Anterior cingulate cortex (tissue), 58 donors: ENCODE results near the gene COA1.
"Not testable (repeated sequence)": the region's sequence is repeated elsewhere in the genome, so short reads cannot be mapped to it uniquely, and the experiment has no call there.

Experiments used
- DNase-seq, 58 donors: peaks; one replicate each; lab custom pipeline; 2025; lab: John Stamatoyannopoulos, UW

The COA1 gene

DNA sequence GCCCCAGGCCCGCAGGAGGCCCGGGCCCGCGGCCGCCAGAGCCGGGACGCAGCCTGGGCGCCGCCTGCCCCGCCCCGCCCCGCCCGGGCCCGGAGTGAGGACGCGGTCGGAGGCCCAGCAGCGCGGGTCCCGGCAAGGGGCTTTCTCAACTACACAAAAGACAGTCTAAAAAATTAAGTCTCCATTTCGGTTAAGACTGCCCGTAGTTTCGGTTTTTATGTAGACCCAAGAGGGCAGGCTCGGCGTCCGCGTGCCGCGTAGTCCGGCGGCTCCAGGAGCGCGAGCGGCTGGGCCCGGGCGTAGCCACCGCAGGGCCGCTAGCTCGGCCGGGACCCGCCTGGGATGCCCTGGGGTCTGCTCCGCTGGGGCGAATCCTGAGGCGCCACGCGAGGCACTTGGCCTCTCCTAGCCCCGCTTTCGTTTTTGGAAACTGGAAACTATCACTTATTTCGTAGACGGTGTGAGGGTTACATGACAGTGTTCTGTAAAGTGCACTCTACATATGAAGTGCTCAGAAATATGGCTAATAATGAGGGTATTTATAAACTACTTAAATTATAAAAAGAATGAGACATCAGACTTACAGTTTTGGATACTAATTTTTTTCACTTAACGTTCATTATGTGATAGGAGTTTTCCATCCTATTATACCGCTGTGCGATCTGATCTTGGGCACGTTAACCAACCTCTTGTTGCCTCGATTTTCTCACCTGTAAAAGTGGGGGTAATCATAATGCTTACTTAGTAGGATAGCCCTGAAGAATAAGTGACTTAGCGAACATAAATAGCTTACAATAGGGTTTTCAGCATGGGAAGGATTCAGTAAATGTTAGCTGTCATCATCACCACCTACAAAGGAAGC is 29.7 kb upstream of the COA1 start:
- peak in 28 of 58 donors; percentile 4 to 67 (median 34) for DNase-seq

DNA sequence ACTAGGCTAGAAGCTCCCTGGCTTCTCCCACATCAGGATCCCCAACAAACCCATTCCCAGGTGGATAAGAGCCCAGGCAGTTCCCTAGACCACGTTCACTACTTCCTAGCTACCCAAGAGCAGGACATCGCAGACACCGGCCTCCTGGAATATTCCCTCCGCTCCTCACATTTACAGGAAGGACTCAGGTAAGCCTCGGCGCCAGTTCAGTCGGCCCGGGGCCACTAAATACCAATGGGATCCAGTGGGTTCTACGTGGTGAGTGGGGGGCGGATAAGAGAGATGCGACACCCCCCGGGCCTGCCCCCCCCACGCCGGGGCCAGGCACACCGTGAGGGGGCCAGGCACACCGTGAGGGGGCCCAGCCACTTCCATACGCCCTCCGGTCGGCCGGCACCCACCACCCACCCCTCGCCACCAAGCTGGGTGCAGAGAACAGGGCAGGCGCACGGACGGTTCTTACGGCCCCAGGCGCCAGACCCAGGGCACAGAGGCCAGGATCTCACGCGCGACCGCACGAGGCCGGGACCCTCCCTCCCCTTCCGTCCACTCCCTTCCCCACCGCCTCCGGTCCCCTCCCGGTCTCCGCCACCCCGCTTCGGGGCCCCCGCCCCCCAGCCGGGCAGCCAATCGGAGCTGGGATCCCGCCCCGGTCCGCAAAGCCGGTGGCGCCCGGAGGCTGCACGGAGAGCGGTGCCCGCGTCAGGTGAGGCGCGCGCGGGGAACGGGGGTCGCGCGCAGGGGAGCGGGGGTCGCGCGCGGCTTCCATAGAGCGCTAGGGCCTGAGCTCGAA is 28.9 kb upstream of the COA1 start, which contains the start of gene BLVRA:
Gene BLVRA, plus strand, starts transcription at position 652 of the 793 bp plus-strand sequence. CDS start 12,479 bp downstream, outside the sequence.
- peak in 45 of 58 donors; percentile 7 to 67 (median 35) for DNase-seq

DNA sequence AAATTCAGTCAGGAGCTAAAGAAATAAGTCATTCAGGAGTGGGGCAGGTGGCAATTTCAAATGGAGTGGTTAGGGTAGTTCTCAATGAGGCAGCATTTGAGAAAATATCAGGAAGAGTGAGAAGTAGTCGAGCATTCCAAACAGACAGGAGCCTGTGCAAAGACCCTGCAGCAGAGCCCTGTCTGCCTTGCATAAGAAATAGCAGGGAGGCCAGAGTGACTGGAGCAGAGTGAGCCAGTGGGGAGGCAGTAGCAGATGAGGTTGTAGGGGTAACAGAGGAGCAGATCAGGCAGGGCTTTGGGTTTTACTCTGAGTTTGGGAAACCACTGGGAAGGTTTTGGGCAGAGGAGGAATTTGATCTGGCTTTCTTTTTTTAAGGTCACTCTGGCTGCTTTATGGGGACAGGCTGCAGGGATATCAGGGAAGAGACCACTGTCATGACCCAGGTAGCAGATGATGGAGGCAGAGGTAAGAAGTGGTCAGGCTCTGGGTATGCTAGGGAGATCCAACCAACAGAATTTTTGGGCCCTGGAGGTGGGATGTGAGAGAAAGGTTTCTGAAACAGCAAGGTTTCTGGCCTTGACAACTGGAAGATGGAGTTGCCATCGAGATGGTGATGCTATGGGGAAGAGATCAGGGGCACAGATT is 27.9 kb upstream of the COA1 start:
- no peak for DNase-seq

DNA sequence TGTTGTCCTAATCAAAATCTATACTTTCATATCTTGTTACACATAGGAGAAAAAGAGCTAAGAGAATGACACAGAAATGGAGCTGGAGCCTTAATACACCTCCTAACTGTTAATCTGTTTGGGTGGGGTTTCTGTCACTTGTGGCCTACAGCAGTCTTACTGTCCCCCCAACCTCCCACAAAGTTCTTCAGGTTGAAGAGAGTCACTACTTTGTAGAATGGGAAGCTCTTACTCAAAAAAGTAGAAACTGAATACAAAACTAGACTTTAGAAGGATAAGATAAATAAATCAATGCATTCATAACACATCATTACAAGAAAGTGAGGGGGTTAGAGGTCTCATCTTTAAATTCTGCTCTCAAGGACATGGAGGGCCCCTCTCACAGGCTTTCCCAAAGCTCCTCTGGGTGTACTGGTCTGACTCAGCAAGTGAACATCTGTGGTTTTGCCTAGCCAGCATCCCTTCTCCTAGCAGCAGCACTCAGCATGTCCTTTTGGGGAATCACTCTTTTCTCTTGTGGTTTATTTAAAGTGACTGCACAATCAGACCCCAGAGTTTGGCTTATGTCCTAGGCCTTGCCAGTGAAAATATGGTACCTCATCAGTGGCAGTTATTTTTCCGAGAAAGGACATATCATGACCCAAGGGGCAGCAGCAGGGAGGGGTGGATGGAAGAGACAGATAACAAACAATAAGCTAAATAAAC is 27.2 kb upstream of the COA1 start:
- peak in 16 of 58 donors; percentile 1 to 22 (median 4) for DNase-seq

DNA sequence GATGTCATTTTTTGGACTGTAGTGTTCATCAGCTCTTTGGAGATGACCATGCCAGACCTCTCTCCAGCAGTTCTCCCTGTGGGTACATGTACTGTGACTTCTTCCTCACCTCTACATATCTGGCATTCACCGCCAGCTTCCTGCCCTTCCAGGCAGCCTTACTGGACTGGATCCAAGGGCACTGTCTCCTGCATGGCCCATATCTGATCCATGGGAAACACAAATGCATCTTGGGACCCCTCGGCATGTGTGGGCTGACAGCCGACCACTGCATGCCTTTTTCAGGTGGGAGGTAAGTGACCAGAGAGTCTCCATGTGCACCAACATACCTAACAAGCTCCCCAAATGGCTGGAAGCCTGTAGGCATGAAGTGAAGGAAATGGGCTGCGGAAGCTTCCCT is 25.3 kb upstream of the COA1 start:
- DNase-seq, result no peak

DNA sequence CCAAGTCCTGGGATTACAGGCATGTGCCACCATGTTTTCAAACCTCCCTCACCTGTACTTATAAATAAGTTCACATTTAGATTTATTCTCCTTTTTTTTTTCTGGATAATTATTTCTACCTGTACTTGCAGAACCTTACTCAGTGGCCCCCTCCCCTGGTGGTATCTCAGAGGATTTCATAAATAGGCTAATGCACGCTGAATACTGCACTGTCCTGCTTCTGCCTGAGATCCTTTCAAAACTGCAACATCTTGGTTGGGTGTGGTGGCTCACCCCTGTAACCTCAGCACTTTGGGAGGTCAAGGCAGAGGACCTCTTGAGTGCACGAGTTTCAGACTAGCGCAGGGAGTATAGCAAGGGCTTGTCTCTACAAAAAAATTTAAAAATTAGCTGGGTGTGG is 24.5 kb upstream of the COA1 start:
- DNase-seq, result no peak

DNA sequence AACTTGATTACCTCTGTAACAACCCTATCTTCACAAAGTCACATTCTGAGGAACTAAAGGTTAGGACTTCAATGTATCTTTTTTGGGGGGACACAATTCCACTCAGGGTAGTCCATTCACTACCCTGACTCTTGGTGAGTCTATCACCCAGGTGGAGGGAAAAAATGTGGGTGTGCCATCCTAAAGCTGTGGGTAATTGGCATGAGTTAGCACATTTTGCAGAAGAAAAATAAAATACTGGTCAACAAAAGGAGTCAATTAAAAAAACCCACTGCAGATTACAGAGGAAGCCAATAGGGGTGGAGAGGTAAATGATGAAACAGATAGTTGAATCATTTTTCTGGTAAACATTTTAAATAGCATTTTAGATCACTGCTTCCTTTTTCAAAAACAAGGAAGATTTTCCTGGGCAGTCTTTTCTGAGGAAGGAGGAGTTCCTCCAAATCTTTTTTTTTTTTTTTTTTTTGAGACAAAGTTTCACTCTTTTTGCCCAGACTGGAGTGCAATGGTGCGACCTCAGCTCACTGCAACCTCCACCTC is 24.0 kb upstream of the COA1 start:
- no peak for DNase-seq

DNA sequence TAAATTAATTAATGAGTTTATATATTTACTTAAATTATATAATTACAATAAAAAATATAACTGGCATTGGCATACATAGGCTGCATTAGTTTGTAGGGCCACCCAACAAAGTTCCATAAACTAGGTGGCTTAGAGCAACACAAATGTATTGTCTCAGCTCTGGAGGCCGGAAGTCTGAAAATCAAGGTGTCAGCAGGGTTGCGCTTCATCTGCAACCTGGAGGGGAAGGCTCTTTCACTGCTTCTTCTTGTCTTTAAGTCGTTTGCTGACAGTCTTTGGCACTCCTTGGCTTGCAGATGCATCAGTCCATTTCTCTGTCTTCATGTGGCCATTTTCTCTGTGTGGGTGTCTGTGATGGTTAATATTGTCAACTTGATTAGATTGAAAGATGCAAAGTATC is 23.1 kb upstream of the COA1 start:
- DNase-seq, result no peak

DNA sequence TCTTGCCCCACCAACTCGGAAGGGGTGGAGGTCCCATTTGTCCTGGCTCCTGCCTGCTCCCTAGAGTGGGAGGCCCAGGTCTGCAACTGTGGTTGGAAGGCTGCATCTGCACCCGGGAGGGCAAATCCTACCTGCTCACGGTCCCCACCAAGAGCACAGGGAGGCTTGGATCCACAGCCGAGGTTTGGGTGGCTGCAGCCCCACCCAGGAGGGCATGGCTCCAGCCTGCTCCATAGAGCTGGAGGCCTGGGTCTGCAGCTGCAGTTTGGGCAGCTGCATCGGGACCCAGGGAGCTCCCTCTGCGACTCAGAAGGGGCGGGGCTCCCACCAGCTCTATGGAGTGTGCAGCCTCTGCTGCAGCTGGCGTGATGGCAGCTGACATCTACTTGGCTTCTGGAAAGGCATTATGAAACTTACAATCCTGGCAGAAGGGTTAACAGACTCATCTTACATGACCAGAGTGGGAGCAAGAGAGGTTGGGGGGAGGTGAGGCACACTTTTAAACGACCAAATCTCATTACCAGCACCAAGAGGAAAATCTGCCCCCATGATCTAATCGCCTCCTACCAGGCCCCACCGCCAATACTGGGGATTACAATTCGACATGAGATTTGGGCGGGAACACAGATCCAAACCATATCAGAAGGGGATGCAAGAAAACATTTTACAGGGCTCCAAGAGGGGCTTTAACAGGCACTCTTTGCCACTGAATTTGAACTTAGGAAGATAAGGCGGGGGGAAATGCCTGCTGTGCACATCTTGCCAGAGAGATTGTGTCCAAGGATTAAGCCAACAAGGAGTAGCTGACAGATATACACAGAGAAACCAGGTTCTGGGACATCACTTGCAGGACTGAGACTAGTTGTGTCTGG is 20.9 kb upstream of the COA1 start:
- DNase-seq, result no peak

DNA sequence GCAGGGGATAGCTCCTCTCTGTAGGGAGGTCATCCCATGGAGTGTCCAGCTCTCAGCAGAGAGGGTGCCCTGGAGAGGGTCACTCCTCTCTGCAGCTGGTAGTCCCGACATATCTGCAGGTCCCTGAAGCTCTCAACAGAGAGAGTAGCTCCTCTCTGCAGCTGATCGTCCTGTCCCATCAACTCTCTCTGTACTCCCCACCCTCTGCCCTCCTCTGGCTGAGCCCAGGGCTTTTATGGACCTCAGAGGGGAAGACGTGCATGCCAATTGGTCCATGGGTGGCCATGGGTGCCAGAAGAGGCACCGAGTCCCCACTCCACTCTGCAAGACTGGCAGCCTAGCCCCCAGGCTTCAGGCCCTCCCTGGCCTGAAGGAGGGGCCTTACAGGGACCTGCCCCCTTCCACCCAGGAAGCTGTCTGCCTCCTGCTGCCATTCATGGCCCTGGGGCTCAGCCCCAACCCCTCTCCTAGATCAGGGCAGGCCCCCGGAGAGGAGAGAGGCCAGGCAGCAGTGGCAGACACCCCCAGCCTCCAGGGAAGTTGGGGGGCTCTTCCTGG is 20.1 kb upstream of the COA1 start:
- DNase-seq, result no peak

DNA sequence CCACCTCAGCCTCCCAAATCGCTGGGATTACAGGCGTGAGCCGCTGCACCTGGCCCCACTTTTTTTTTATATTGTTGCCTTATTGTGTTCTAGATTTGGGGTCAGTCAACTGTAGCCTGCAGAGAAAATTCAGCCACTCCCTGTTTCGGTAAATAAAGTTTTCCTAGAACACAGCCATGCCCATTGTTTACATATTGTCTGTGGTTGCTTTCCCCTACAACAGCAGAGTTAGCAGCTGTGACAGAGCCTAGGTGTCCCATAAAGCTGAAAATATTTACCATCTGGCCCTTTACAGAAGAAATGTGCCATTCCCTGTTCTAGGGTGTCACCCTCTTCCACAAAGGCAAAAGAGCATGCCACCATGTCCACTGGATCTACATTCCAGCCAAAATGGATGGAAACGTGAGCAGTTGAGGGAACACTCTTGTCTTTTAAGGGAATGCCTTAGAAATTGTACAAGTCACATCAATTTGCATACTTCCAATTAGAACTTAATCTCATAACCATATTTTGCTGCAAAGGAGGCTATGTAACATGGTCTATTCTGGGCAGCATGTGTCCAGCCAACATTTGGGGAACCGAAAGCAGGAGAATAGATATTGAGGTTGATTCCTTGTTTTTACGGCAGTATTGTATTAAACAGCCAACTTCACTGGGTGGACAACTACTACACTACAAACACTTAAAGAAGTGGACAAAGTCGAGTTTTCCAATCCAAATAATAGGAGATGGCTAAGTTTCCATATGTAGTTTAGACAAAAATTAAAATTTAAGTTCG is 18.2 kb upstream of the COA1 start:
- DNase-seq, result no peak

DNA sequence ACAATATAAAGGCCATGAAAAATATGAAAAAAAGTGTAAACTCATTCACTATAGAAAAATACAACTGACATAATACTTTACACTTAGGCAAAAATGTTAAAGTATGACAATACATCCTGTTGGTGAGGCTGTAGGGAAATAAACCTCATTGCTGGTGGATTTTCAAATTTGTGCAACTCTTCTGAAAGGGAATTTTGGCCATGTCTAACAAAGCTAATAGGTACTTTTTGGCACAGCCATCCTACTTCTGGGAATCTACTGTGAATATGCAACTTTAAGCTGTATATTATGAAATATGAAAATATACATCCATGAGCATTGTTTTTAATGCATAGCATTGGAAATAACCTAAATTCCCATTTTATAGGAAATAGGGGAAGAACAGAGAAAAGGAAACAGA is 13.4 kb upstream of the COA1 start:
- no peak for DNase-seq

DNA sequence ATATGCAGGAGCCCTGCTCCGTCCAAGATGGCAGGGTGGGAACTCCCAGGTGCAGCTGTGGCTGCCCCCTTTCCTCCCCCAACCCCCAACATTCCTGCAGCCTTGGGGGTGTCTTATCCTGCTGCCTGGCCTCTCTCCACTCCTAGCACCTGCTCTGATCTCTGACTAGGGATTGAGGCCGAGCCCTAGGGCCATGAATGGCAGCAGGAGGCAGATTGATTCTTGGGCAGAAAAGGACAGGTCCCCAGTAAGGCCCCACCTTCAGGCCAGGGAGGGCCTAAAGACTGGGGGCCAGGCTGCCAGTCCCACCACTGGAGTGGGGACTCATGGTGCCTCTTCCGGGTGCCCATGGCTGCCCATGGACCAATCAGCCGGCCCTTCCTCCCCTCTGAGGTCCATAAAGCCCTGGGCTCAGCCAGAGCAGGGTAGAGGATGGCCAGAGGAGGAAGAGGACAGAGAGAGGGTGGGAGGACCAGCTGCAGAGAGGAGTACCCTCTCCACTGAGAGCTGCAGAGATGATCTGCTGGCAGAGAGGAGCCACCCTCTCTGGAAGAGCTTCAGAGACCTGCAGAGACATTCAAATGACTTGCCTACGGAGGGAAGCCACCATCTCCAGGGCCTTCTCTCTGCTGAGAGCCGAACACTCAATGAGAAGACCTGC is 8.3 kb upstream of the COA1 start:
- no peak for DNase-seq

DNA sequence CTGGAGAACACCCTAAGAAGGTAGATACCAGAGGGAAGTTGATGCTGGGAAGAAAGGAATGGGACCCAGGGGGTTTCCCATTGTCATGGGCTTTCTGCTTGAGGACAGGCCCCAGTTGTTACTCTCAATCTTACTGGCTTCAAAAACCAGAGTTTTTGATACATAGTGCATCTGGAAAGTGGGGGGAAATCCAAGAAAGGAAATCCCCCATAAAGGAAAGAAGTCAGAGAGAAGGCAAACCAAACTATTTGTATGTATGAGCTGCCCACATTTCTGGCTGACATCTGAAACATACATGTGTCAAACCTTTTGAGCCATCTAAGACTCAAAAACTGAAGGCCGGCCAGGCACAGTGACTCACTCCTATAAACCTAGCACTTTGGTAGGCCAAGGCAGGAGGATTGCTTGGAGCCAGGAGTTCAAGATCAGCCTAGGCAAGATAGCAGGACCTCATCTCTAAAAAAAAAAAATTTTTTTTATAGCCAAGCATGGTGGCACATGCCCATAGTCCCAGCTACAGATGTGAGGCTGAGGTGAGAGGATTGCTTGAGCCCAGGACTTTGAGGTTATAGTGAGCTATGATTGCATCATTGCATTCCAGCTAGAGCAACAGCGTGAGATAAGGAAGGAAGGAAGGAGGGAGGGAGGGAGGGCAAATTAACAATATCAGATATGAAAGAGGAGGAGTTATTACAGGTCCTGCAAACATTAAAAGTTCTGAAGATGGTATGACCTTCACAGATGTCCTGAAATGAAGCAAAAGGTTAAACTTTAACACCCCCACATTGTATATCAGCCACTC is 6.7 kb upstream of the COA1 start:
- no peak for DNase-seq

DNA sequence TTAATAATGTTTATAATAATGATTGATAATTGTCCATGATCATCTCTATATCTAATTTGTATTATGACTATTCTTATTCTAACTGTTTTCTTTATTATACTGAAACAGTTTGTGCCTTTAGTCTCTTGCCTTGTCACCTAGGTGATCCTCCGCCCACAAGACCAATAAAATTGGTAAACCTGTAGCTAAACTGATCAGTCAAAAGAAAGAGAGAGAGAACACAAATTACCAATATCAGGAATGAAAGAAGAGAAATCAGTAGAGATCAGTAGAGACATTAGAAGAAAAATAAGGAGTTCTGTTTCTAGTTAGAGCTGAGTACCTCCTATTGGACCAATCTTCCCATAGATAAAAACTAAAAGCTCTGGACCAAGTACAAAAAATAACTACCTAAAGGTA is 6.1 kb upstream of the COA1 start:
- no peak for DNase-seq

DNA sequence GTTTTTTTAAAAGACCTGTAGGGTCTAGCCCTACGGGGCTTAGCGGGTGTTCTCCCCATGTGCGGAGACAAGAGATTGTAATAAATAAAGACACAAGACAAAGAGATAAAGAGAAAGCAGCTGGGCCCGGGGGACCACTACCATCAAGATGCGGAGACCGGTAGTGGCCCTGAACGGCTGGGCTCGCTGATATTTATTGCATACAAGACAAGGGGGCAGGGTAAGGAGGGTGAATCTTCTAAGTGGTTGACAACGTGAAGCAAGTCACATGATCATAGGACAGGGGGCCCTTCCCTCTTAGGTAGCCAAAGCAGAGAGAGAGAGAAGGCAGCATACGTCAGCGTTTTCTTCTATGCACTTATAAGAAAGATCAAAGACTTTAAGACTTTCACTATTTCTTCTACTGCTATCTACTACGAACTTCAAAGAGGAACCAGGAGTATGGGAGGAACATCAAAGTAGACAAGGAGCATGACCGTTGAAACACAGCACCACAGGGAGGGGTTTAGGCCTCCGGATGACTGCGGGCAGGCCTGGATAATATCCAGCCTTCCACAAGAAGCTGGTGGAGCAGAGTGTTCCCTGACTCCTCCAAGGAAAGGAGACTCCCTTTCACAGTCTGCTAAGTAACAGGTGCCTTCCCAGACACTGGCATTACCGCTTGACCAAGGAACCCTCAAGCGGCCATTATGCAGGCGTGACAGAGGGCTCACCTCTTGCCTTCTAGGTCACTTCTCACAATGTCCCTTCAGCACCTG is 5.4 kb upstream of the COA1 start:
- not testable (repeated sequence) for DNase-seq
